HG03571 (cell line): ENCODE data around the gene NSD2.

Experiments used
- ATAC-seq: cut with Tn5 transposase; IDR thresholded peaks from one replicate; pipeline ENCODE4 v1.9.1; 2021; ENCODE audit not compliant: unreplicated experiment

The NSD2 gene

GRCh38 chr4:1939664-1940509 lies 68.7 kb downstream of the NSD2 start:
- ATAC-seq, result no peak

DNA sequence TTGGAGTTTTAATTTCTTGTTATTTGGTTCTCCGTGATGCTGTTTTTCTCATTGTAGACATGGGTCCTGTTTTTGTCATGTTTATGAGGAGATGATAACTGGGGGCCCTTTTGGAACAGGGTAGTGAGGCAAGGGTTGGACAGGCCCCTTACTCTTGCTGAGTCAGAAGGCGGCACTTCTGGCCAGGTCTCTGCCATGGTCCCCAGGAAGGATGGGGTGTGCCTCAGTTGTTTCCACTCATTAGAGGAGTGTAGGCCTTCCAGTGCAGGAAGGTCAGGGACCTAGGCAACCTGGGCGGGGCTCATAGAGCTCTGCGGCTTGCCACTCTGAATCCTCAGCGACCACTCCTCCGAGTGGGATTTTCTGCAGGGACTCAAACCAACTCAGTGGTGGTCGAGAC lies 69.4 kb downstream of the NSD2 start:
- no peak for ATAC-seq

DNA sequence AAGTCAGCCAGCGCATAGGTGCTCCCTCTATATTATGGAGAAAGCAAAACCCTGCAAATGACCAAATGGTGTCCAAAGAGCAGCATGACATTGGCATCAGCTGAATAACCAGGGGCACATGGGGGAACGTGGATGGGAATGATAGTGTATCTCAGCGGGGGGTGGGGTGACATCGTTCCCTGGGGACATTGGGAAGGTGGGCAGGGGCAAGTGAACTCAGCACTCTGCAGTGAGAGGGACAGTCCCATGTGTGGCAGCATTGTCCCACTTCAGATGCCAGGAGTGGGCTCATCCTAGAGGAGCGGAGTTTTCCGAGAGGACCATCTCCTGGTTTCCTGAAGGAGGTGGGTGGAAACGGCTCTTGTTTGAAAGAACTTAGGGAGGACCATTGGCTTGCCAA lies 72.7 kb downstream of the NSD2 start:
- ATAC-seq, result no peak

DNA sequence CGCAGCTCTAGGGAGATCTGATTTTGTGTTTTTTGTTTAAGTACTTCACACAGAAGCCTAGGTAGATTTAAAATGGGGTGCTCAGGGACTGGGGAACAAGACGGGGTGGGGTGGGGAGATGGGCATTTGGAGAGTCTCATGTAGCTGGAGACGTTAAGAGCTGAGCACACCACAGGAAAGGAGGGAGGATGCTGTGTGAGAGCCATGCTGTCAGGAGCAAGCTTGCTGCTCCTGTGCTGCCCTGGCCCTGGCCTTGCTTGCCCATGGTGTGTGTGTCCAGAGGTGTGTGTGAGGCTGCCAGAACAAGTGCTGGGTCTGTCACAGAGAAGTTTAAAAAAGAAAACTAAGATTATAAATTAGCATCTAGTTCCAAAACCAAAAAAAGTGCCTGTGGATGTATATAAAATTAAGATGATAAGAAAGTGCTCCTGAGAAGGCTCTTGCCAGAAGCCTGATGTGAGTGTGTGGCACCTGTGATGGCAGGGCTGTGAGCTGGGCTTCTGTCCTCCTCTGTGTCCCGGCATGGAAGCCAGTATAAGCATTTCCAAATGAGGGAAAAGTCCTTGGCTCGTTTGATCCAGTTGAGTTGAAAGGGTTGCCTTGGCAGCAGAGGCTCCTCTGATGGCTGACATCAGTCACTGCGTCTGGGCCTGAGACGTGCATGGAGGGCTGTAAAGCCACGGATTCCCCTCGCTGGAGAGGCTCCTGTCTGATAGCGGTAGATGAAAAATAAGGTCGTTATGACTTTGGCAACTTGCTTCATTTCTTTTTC lies 74.1 kb downstream of the NSD2 start:
- ATAC-seq, result no peak

DNA sequence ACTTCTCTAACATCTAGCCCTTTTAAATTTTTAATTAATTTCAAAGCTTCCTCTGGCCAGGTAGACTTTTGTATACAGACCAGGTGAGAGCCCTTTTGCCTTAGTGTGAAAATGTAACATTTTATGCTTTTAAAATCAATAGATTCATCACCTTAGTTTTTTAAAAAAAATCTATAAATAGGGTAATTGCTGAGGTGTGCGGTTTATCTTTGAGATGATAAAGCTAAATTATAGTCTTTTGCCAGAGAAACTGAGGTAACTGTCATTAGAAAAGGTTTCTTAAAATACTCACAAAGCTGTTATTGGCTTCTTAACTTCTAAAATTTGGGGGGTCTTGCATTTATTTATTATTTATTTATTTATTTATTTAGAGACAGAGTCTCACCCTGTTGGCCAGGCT lies 74.7 kb downstream of the NSD2 start:
- ATAC-seq, result no peak

- ATAC-seq, result no peak
Measured at GRCh38 chr4:1948232-1948631, 77.0 kb downstream of the NSD2 start.

- no peak for ATAC-seq
Measured at GRCh38 chr4:1948892-1949436, 77.8 kb downstream of the NSD2 start.

GRCh38 chr4:1950369-1950768 lies 79.2 kb downstream of the NSD2 start:
- ATAC-seq, result no peak

DNA sequence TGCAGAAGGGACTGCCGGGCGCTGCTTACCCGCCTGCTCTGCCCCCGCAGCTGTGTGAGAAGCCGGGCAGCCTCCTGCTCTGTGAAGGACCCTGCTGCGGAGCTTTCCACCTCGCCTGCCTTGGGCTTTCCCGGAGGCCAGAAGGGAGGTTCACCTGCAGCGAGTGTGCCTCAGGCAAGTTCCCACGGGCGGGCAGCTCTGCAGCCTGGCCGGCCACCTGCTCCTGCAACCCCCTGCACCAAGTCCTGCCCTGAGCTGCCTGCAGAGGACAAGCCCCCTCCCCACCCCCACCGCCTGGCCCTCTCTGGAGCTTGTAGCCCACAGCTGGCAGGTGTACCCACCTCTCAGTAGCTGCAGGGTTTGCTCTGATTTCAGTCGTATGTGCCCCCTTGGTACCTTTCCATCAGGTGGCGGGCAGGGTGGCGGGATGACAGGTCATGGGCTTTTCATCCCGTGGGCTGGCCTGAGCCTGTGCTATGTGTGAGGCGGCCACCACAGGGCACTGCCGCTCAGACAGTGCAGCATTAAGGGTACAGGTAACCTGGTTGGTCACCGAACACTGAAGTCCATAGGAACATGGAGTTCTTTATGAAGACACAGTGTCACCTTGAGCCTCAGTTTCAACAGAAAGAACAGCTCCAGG lies 81.0 kb downstream of the NSD2 start:
- ATAC-seq, result no peak

- no peak for ATAC-seq
Measured at GRCh38 chr4:1952719-1953118, 81.5 kb downstream of the NSD2 start.

- ATAC-seq, result no peak
Measured at GRCh38 chr4:1953335-1953734, 82.1 kb downstream of the NSD2 start.

DNA sequence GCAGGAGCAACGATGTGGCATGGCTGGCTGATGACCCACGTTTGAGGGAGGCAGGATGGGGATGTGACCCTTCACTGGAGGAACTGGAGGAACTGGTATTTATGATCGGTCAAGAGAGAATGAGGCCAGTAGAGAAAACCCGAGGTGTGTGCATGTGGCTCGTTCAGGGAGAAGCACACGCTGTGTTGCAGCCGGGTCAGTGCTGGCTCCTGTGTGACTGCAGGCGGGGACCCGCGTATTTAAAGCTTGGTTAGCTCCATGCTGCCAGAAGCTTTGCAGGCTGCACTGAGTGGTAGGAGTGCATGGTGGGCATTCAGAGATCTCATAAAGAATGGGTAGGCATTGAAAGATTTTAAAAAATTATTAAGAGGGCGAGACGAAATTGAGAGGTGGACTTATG lies 85.4 kb downstream of the NSD2 start:
- no peak for ATAC-seq

GRCh38 chr4:1958276-1959103 lies 87.3 kb downstream of the NSD2 start:
- ATAC-seq, result no peak

- ATAC-seq, result no peak
Measured at GRCh38 chr4:1959104-1959384, 87.9 kb downstream of the NSD2 start.

DNA sequence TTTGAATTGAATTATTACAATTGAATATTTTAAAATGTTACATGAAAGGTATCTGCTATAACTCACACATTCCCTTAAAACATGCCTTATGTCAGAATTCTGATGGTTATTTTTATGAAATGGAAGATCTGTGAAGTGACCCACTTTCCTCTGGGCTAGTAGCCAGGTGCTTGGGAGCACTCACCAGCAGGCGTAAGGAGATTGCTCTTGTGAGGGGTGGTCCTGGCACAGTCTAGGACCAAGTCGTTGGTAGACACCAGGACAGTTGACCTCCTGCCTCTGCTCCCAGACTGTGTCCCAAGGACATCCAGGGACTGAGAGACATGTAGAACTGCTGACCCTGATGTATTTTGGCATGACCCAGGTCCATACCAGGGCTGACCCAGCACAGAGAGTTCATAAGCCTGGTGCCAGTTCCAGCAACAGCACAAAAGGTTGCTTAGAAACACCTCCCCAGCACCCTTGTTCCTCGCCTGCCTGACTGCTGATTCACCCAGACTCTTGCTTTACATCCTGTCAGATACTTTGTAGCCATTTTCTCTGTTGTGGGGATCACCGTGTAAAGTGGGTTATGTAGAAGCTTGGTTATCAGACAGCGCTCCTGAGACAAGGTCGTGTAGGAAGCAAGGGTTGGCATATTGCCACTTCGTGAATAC lies 89.1 kb downstream of the NSD2 start:
- no peak for ATAC-seq

- no peak for ATAC-seq
Measured at GRCh38 chr4:1961038-1961437, 89.8 kb downstream of the NSD2 start.

- ATAC-seq, result no peak
Measured at GRCh38 chr4:1961563-1961962, 90.4 kb downstream of the NSD2 start.

GRCh38 chr4:1962980-1963379 lies 91.8 kb downstream of the NSD2 start:
- ATAC-seq, result no peak

DNA sequence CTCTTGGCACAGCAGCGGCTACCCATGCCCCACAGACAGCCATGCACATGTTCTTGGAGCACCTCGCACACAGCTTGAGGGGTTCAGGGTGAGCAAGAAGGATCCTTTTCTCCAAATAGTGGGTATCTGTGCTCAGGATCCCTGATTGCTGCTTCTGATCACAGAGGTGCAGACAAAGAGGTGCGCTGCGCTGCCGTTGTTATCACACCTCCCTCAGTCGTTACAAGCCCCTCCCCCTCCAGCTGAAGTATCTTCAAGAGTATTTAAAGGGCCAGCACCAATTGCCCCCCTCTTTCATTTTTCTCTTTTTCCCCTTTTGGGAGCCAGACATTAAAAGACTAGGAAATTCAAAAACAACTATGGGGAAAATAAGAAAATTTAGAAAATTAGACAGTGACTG lies 93.2 kb downstream of the NSD2 start:
- no peak for ATAC-seq

DNA sequence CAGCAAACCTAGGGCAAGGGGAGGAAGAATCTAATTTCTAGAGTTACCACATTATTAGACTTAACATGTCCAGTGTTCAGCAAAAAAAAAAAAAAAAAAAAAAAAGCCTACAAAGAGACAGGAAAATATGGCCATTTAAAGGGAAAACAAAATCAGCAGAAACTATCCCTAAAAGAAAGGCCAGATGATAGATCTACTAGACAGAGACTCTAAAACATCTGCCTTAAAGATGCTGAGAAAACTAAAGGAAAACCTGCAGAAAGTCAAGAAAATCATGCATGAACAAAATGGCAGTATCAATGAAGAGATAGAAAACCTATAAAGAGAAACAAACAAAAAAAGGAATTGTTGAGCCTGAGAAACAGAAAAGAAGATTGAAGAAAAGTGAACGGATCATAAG lies 93.8 kb downstream of the NSD2 start:
- ATAC-seq, result no peak
